ENCODE data around the gene CCDC88C.
A peak's percentile ranks its signal among the peaks of the same experiment; 100 is the strongest.
"Not testable (repeated sequence)": the region's sequence is repeated elsewhere in the genome, so short reads cannot be mapped to it uniquely, and the experiment has no call there.

Gene CCDC88C

GRCh38 chr14:91242635-91243034 lies 175.0 kb downstream of the CCDC88C start:
- no peak for DNase-seq

- peak; percentile 50 for DNase-seq
Measured at GRCh38 chr14:91241863-91242262, 175.8 kb downstream of the CCDC88C start.

GRCh38 chr14:91238661-91239060 lies 179.0 kb downstream of the CCDC88C start:
- DNase-seq: no peak

- no peak for DNase-seq
Measured at GRCh38 chr14:91238085-91238484, 179.5 kb downstream of the CCDC88C start.

GRCh38 chr14:91237219-91237618 lies 180.4 kb downstream of the CCDC88C start:
- no peak for DNase-seq

- DNase-seq: no peak
Measured at GRCh38 chr14:91235841-91236240, 181.8 kb downstream of the CCDC88C start.

- no peak for DNase-seq
Measured at GRCh38 chr14:91234791-91235114, 182.9 kb downstream of the CCDC88C start.

- DNase-seq: no peak
Measured at GRCh38 chr14:91233936-91234790, 183.5 kb downstream of the CCDC88C start.

GRCh38 chr14:91232603-91233002 lies 185.0 kb downstream of the CCDC88C start:
- no peak for DNase-seq

- no peak for DNase-seq
Measured at GRCh38 chr14:91232052-91232451, 185.6 kb downstream of the CCDC88C start.

- DNase-seq: no peak
Measured at GRCh38 chr14:91231446-91231845, 186.2 kb downstream of the CCDC88C start.

GRCh38 chr14:91230397-91231035 lies 187.1 kb downstream of the CCDC88C start:
- DNase-seq: no peak

GRCh38 chr14:91229743-91230200 lies 187.8 kb downstream of the CCDC88C start:
- DNase-seq: peak; percentile 86

GRCh38 chr14:91229005-91229382 lies 188.6 kb downstream of the CCDC88C start:
- no peak for DNase-seq

- peak; percentile 83 for DNase-seq
Measured at GRCh38 chr14:91228112-91229004, 189.3 kb downstream of the CCDC88C start.

GRCh38 chr14:91227183-91227628 lies 190.4 kb downstream of the CCDC88C start:
- DNase-seq: peak; percentile 39

GRCh38 chr14:91226360-91226759 lies 191.3 kb downstream of the CCDC88C start:
- not testable (repeated sequence) for DNase-seq

- no peak for DNase-seq
Measured at GRCh38 chr14:91225025-91225424, 192.6 kb downstream of the CCDC88C start.

- no peak for DNase-seq
Measured at GRCh38 chr14:91223028-91223783, 194.4 kb downstream of the CCDC88C start.
